Spleen (tissue), 11 donors: ENCODE results near the gene STK24. TPM values are rescaled to one million over a fixed set of nuclear protein-coding genes. Genes with fewer than 3 reads are reported as not detected.

ENCODE experiments used
- DNase-seq: peaks from one replicate; pipeline ENCODE4 v3.0.0-alpha.2; 2020
- H3K27ac ChIP-seq, 8 donors: fragments of 200-600 bp; sonication (generic) in 7 of 8; 1 replicate in 4 of 8; 2 replicates in 4 of 8; pipeline versions ENCODE4 v1.5.0 to v1.8.0; 2016 to 2021; ENCODE audit warnings: inconsistent platforms in 4 of 8, mild to moderate bottlenecking in 4 of 8, moderate library complexity in 1 of 8
- H3K27me3 ChIP-seq, 7 donors: fragments of 200-600 bp; sonication (generic) in 6 of 7; replicated peaks in 1 of 7; 1 replicate in 4 of 7; 2 replicates in 3 of 7; pipeline versions ENCODE4 v1.5.0 to v1.8.0; 2016 to 2021; ENCODE audit warnings: inconsistent platforms in 3 of 7, mild to moderate bottlenecking in 1 of 7
- H3K36me3 ChIP-seq, 6 donors: fragments of 200-600 bp; sonication (generic) in 5 of 6; 1 replicate in 4 of 6; 2 replicates in 2 of 6; pipeline versions ENCODE4 v1.5.0 to v1.8.0; 2016 to 2021; ENCODE audit warnings: inconsistent platforms in 2 of 6
- H3K4me1 ChIP-seq, 6 donors: fragments of 200-600 bp; sonication (generic) in 5 of 6; 1 replicate in 3 of 6; 2 replicates in 3 of 6; pipeline versions ENCODE4 v1.5.0 to v1.8.0; 2016 to 2021; ENCODE audit warnings: inconsistent platforms in 3 of 6
- H3K4me3 ChIP-seq, 8 donors: fragments of 200-600 bp; sonication (generic) in 7 of 8; 1 replicate in 4 of 8; 2 replicates in 4 of 8; pipeline versions ENCODE4 v1.5.0 to v1.8.0; 2016 to 2021; ENCODE audit warnings: inconsistent platforms in 4 of 8, mild to moderate bottlenecking in 4 of 8, moderate library complexity in 2 of 8
- H3K9me3 ChIP-seq, 8 donors: fragments of 200-600 bp; sonication (generic) in 7 of 8; 1 replicate in 4 of 8; 2 replicates in 4 of 8; pipeline versions ENCODE4 v1.5.0 to v1.8.0; 2016 to 2021; ENCODE audit warnings: inconsistent platforms in 4 of 8
- POLR2A ChIP-seq, 3 donors: fragments of 450-650 bp; IDR thresholded peaks; one replicate each; pipeline ENCODE4 v1.5.1; 2017; ENCODE audit warnings: antibody characterized with exemption in 3 of 3, mild to moderate bottlenecking in 1 of 3
- POLR2AphosphoS5 ChIP-seq, 3 donors: sonication (generic); formaldehyde crosslinking; IDR thresholded peaks; one replicate each; pipeline ENCODE4 v1.5.1; 2017; ENCODE audit warnings: antibody characterized with exemption in 3 of 3
- WGBS, 5 donors: extraction: QIAGEN DNeasy Blood & Tissue Kit in 3 of 5; methylation state at CpG; one replicate each; pipeline versions ENCODE4 v1.1.5 to v1.1.7; 2013 to 2018; 5-methylcytosine and 5-hydroxymethylcytosine counted together
- intact Hi-C: fragments of 100-400 bp; cut with DNase I; formaldehyde crosslinking; loops from one replicate; pipeline ENCODE4 v1.15.0; 2023; ENCODE audit warnings: low total_unique reads
- polyA plus RNA-seq, 3 donors: library from polyadenylated mRNA; stranded (reverse); fragments of 200-250 nt; gene quantifications; one replicate each; pipeline ENCODE4 v1.2.1, GENCODE V29; 2013
- total RNA-seq, 7 donors: library from RNA; depleted of rRNA in 3 of 7; stranded (reverse); fragments of >200 nt in 3 of 7; fragmentation: NEBNext Ultra II Directional in 4 of 7; extraction: Animal tissue kit (Norgen Biotek cat#: 25700) in 4 of 7; gene quantifications; one replicate each; pipeline versions ENCODE4 v1.1.0 to v1.2.1, GENCODE V29; 2016 to 2021
- TF ChIP-seq, protein P1 (sequence below), 11 experiments: fragments of 200-600 bp in 7 of 11; fragments of 450-650 bp in 4 of 11; sonication (generic) in 4 of 11; IDR thresholded peaks in 8 of 11; conservative IDR thresholded peaks in 3 of 11; 1 replicate in 7 of 11; 2 replicates in 4 of 11; pipeline versions ENCODE4 v1.4.0 to v1.8.0; 2016 to 2021; ENCODE audit warnings: antibody characterized with exemption in 11 of 11, inconsistent platforms in 4 of 11, mild to moderate bottlenecking in 1 of 11
- donor health status: healthy with polysubstance abuse.
- donor health status: DM: no; HTN: no; CAD: no; lungs with moderate emphysema.
- donor health status: DM: no; HTN: no; CAD: no.
- donor health status: Bipolar disorder and iron deficiency.
- donor health status: healthy.
- donor health status: DM: no; HTN: no; CAD: no.
- donor health status: DM: yes; HTN: yes; CAD: no.

Gene STK24
- total and polyA plus RNA-seq, 10 donors = 36.5 to 132 (median 94.5) TPM

DNA sequence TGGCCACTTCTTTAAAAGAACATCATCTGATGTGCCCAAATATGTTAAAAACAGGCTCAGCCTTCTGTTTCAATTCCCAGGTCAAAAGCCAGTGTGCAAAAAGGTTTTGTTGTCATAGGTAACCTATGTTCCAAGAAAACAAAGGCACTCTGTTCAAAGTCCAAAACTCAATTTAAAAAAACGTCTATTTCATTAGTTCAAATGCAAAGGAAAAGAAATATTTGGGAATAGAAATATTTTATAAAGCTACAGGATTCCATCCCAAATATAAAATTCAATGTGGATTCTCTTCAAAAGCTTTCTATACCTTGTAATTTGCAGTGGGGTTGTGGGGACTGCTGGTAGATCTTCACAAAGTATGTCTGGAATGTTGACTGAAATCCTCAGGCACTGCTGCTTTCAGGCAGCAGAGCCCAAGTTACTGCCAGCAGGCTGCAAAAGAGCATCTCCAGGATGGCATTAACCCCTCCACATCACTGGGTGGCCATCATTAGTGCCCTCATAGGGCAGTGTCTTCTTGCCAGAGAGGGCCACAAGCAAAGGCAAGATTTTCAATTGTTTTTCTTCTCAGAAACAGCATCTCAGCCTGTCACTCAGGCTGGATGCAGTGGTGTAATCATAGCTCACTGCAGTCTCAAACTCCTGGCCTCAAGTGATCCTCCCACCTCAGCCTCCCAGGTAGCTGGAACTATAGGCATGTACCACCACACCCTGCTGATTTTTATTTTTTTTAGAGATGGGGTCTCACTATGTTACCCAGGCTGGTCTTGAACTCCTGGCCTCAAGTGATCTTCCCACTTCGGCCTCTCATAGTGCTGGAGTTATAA, 22.8 kb upstream of the STK24 start:
- Histone ChIP-seq H3K36me3 (no peaks in the 10 kb centered on the region), H3K27ac (no peak overlapping the region), H3K27me3 (no peaks in the 10 kb centered on the region), H3K4me3 (no peak overlapping the region), H3K4me1 (peaks cover 0 to 6% (median 0%) of the 10 kb centered on the region in 6 donors), H3K9me3 (no peaks in the 10 kb centered on the region)
- no peak for DNase-seq
- intact Hi-C loops = no loop called here
- TF ChIP-seq POLR2A (IDR thresholded peaks at IDR 0.05) = no peak
- TF ChIP-seq, protein P1, sequence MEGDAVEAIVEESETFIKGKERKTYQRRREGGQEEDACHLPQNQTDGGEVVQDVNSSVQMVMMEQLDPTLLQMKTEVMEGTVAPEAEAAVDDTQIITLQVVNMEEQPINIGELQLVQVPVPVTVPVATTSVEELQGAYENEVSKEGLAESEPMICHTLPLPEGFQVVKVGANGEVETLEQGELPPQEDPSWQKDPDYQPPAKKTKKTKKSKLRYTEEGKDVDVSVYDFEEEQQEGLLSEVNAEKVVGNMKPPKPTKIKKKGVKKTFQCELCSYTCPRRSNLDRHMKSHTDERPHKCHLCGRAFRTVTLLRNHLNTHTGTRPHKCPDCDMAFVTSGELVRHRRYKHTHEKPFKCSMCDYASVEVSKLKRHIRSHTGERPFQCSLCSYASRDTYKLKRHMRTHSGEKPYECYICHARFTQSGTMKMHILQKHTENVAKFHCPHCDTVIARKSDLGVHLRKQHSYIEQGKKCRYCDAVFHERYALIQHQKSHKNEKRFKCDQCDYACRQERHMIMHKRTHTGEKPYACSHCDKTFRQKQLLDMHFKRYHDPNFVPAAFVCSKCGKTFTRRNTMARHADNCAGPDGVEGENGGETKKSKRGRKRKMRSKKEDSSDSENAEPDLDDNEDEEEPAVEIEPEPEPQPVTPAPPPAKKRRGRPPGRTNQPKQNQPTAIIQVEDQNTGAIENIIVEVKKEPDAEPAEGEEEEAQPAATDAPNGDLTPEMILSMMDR (IDR thresholded peaks at IDR 0.05 in 8 of 11, conservative IDR thresholded peaks at IDR 0.05 in 3 of 11) = no peak
- no peak for TF ChIP-seq POLR2AphosphoS5 (IDR thresholded peaks at IDR 0.05)
- WGBS, 5 donors = 60 to 89% (median 72%) methylated on average over 2 of the region's 2 CpGs

GRCh38 chr13:98598043-98598442, 21.1 kb upstream of the STK24 start:
- no peaks in the 10 kb centered on the region for H3K9me3 ChIP-seq
- intact Hi-C loops = no loop called here
- H3K4me1 ChIP-seq = peaks cover 0 to 6% (median 0%) of the 10 kb centered on the region in 6 donors
- TF ChIP-seq POLR2AphosphoS5 (IDR thresholded peaks at IDR 0.05) = no peak
- TF ChIP-seq POLR2A (IDR thresholded peaks at IDR 0.05) = no peak
- TF ChIP-seq, protein P1 (IDR thresholded peaks at IDR 0.05 in 8 of 11, conservative IDR thresholded peaks at IDR 0.05 in 3 of 11) = peak in 1 of 11 experiments; percentile 10
- H3K27ac ChIP-seq = no peak overlapping the region
- no peak for DNase-seq
- H3K27me3 ChIP-seq = no peaks in the 10 kb centered on the region
- H3K4me3 ChIP-seq = no peak overlapping the region
- 37 to 60% (median 57%) methylated on average over 4 of the region's 4 CpGs for WGBS, 5 donors
- no peaks in the 10 kb centered on the region for H3K36me3 ChIP-seq

GRCh38 chr13:98595134-98595533, 18.2 kb upstream of the STK24 start:
- Histone ChIP-seq H3K4me3 (no peak overlapping the region), H3K36me3 (no peaks in the 10 kb centered on the region), H3K27ac (peak overlapping the region in 3 of 8 donors; percentile 5 to 39 (median 21)), H3K27me3 (no peaks in the 10 kb centered on the region), H3K9me3 (no peaks in the 10 kb centered on the region), H3K4me1 (peaks cover 0 to 6% (median 0%) of the 10 kb centered on the region in 6 donors)
- WGBS, 5 donors = 53 to 89% (median 71%) methylated on average over 3 of the region's 3 CpGs
- DNase-seq = no peak
- no peak for TF ChIP-seq POLR2A (IDR thresholded peaks at IDR 0.05)
- TF ChIP-seq, protein P1 (IDR thresholded peaks at IDR 0.05 in 8 of 11, conservative IDR thresholded peaks at IDR 0.05 in 3 of 11) = no peak
- TF ChIP-seq POLR2AphosphoS5 (IDR thresholded peaks at IDR 0.05) = no peak
- intact Hi-C loops = no loop called here

GRCh38 chr13:98592362-98592732, 15.4 kb upstream of the STK24 start:
- 76 to 85% (median 84%) methylated on average over 5 of the region's 5 CpGs for WGBS, 5 donors
- TF ChIP-seq POLR2A (IDR thresholded peaks at IDR 0.05) (no peak), POLR2AphosphoS5 (IDR thresholded peaks at IDR 0.05) (no peak)
- TF ChIP-seq, protein P1 (IDR thresholded peaks at IDR 0.05 in 8 of 11, conservative IDR thresholded peaks at IDR 0.05 in 3 of 11) = no peak
- Histone ChIP-seq H3K4me3 (no peak overlapping the region), H3K27ac (no peak overlapping the region), H3K27me3 (no peaks in the 10 kb centered on the region), H3K9me3 (no peaks in the 10 kb centered on the region), H3K4me1 (peaks cover 0 to 6% (median 0%) of the 10 kb centered on the region in 6 donors), H3K36me3 (no peaks in the 10 kb centered on the region)
- intact Hi-C loops = no loop called here
- DNase-seq = no peak
